Measurements from ENCODE around the gene MARF1. TPM values are rescaled to one million over a fixed set of nuclear protein-coding genes. Genes with fewer than 3 reads are reported as not detected.

Gene MARF1
- total RNA-seq, 1 donor from 2014 or later = 52.7 TPM

DNA sequence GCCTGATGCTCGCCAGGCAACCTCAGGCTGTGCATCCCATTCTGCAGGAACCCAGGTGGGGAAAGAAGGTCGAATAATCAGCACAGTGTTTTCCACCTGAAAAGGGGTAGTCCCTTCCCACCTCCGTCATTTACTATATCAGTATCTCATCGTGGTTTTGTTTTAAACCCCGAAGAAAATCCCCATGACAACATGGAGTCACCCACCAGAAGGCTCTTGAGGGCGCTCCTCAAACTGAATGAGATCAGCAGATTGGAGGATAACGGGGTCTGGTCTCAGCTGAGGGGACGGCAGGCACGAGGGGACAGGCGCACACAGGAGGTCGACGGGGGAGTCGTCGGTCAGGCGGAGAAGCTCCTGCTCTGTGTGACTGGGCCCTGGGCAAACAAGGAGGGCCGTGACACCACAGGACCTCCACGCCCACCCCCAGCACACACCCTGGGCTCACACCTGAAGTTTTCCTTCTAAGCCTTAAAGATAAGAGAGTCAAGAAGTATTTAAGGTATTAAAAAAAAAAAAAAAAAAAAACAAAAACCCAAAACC is 44.2 kb downstream of the MARF1 start:
- Mint-ChIP-seq H3K27ac (ENCODE audit: unreplicated experiment) (peak overlapping the region; percentile 38), H3K36me3 (ENCODE audit: low read depth) (peaks cover 36% of the 10 kb centered on the region), H3K27me3 (ENCODE audit: low read depth) (no peaks in the 10 kb centered on the region), H3K4me3 (no peak overlapping the region), H3K4me1 (no peaks in the 10 kb centered on the region), H3K9me3 (no peaks in the 10 kb centered on the region)
- TF ChIP-seq, protein P1, sequence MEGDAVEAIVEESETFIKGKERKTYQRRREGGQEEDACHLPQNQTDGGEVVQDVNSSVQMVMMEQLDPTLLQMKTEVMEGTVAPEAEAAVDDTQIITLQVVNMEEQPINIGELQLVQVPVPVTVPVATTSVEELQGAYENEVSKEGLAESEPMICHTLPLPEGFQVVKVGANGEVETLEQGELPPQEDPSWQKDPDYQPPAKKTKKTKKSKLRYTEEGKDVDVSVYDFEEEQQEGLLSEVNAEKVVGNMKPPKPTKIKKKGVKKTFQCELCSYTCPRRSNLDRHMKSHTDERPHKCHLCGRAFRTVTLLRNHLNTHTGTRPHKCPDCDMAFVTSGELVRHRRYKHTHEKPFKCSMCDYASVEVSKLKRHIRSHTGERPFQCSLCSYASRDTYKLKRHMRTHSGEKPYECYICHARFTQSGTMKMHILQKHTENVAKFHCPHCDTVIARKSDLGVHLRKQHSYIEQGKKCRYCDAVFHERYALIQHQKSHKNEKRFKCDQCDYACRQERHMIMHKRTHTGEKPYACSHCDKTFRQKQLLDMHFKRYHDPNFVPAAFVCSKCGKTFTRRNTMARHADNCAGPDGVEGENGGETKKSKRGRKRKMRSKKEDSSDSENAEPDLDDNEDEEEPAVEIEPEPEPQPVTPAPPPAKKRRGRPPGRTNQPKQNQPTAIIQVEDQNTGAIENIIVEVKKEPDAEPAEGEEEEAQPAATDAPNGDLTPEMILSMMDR (conservative IDR thresholded peaks at IDR 0.05) = no peak
- DNase-seq (ENCODE audit: low read depth, low spot score) = no peak

DNA sequence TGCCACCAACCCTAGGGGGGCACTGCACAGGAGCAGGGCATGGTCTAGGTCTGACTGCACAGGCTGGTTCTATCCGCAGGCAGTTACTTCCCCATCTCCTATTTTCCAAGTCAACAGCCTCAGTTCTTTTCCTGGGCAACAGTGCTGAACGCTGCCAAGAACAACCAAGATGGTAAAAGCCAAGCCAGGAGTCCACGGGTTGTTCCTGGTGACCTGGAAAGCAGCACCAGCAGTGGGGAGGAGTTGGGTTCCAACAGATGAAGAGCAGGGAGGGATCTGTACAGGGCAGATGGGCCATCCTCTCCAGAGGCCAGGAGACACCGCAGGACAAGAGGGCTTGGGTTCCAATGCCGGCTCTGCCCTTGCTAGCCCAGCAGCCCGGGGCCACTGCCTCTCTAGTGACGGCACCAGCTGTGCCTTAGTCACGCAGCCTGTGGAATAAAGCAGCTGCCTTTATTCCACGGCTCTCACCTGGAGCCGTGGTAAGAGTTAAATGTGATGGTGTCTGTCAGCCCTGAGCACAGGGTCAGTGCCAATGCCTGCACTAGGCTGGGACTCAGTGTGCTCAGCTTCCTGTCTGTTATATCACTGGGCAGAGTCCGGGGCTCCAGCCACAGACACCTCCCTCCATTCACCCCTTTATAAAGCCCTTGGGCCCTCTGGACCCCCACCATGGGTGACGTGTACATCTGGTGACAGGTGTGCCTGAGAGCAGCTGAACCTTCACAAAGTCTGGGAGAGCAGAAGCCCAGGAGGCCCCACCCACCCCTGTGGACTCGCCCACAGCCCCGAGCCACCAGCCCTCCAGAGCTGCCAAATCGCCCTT is 44.9 kb downstream of the MARF1 start:
- H3K27me3 Mint-ChIP-seq (ENCODE audit: low read depth) = no peaks in the 10 kb centered on the region
- no peak overlapping the region for H3K4me3 Mint-ChIP-seq
- H3K27ac Mint-ChIP-seq (ENCODE audit: unreplicated experiment) = no peak overlapping the region
- H3K4me1 Mint-ChIP-seq = no peaks in the 10 kb centered on the region
- TF ChIP-seq, protein P1 (conservative IDR thresholded peaks at IDR 0.05) = no peak
- DNase-seq (ENCODE audit: low read depth, low spot score) = no peak
- H3K9me3 Mint-ChIP-seq = no peaks in the 10 kb centered on the region
- peaks cover 32% of the 10 kb centered on the region for H3K36me3 Mint-ChIP-seq (ENCODE audit: low read depth)

DNA sequence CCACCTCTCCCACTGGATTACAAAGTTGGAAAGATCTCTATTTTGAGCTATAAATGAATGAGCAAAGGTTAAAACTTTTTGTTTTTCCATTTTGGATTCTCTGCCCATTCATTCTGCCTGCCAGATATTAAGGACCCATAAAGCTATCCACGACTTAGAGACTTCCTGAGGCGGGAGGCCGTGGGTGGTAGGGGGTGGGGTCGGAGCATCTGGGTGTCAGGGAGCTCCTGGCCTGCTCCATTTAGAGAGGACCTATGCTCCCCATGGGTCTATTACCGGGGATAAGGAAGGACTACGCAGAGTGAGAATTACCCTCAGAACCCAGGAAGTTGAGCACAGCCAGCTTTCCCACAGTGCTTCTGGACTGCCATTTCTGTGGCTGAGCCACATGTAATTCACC is 45.8 kb downstream of the MARF1 start:
- TF ChIP-seq, protein P1 (conservative IDR thresholded peaks at IDR 0.05) = no peak
- no peak for DNase-seq (ENCODE audit: low read depth, low spot score)
- no peak overlapping the region for H3K4me3 Mint-ChIP-seq
- no peaks in the 10 kb centered on the region for H3K4me1 Mint-ChIP-seq
- H3K36me3 Mint-ChIP-seq (ENCODE audit: low read depth) = peaks cover 30% of the 10 kb centered on the region
- H3K27ac Mint-ChIP-seq (ENCODE audit: unreplicated experiment) = peak overlapping the region; percentile 23
- H3K9me3 Mint-ChIP-seq = no peaks in the 10 kb centered on the region
- H3K27me3 Mint-ChIP-seq (ENCODE audit: low read depth) = no peaks in the 10 kb centered on the region

DNA sequence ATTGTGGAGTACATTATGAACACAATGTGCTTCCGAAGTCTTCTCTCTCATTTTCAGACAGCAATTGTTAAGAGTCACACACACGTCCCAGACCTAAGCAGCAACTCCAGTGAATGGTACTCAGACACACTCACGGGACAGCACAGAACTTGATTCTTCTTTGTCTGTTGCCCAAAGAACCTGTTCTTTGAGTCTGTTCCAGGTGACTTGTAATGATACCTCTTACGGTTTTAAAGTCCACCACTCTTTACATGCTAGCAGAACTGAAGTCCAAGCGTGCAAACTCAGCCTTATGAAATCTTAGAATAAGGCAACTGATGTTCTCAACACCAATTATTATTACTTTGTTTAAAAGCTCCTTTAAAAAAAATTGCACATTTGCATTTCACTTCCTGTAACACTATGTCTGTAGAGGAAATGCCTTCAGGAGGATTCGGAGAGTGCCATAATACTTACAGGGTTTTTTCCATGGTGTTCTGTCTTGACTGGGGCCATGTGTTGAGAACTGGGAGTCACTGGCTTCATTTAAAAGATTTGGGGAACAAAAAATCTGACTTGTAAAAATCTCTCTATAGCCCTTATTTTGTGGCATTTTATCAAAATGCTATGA is 48.1 kb downstream of the MARF1 start:
- Mint-ChIP-seq H3K27me3 (ENCODE audit: low read depth) (no peaks in the 10 kb centered on the region), H3K36me3 (ENCODE audit: low read depth) (peaks cover 20% of the 10 kb centered on the region), H3K4me3 (no peak overlapping the region), H3K27ac (ENCODE audit: unreplicated experiment) (no peak overlapping the region), H3K9me3 (no peaks in the 10 kb centered on the region), H3K4me1 (peaks cover 4% of the 10 kb centered on the region)
- TF ChIP-seq, protein P1 (conservative IDR thresholded peaks at IDR 0.05) = no peak
- no peak for DNase-seq (ENCODE audit: low read depth, low spot score)

DNA sequence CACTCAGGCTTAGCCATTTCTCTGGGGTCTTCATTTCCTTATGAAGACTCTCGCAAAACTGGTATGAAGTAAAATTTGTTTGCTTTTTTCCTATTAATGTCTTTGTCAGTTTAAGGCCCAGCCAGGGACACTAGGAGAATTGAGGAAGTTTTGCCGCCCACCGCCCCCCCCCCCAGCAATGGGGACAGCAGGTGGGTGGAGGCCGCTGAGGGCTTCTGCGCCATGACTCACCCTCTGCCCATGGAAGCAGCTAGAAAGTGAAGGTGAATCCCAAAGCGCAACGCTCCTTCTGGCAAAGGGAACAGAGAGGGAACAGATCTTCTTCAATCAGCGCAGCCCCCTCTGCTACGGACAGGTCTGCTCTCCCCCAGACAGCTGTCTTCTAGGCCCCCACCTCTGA is 49.7 kb downstream of the MARF1 start:
- no peak overlapping the region for H3K27ac Mint-ChIP-seq (ENCODE audit: unreplicated experiment)
- no peaks in the 10 kb centered on the region for H3K27me3 Mint-ChIP-seq (ENCODE audit: low read depth)
- peaks cover 27% of the 10 kb centered on the region for H3K36me3 Mint-ChIP-seq (ENCODE audit: low read depth)
- DNase-seq (ENCODE audit: low read depth, low spot score) = no peak
- TF ChIP-seq, protein P1 (conservative IDR thresholded peaks at IDR 0.05) = no peak
- no peaks in the 10 kb centered on the region for H3K9me3 Mint-ChIP-seq
- peaks cover 4% of the 10 kb centered on the region for H3K4me1 Mint-ChIP-seq
- no peak overlapping the region for H3K4me3 Mint-ChIP-seq
